NCI-H446 (cell line): ENCODE data around the gene TSPAN1.

Experiments
- DNase-seq, 2 experiments: peaks; one replicate each; lab custom pipeline; 2025; lab: John Stamatoyannopoulos, UW

The TSPAN1 gene

GRCh38 chr1:46160212-46160611, 14.7 kb upstream of the TSPAN1 start:
- no peak for DNase-seq

DNA sequence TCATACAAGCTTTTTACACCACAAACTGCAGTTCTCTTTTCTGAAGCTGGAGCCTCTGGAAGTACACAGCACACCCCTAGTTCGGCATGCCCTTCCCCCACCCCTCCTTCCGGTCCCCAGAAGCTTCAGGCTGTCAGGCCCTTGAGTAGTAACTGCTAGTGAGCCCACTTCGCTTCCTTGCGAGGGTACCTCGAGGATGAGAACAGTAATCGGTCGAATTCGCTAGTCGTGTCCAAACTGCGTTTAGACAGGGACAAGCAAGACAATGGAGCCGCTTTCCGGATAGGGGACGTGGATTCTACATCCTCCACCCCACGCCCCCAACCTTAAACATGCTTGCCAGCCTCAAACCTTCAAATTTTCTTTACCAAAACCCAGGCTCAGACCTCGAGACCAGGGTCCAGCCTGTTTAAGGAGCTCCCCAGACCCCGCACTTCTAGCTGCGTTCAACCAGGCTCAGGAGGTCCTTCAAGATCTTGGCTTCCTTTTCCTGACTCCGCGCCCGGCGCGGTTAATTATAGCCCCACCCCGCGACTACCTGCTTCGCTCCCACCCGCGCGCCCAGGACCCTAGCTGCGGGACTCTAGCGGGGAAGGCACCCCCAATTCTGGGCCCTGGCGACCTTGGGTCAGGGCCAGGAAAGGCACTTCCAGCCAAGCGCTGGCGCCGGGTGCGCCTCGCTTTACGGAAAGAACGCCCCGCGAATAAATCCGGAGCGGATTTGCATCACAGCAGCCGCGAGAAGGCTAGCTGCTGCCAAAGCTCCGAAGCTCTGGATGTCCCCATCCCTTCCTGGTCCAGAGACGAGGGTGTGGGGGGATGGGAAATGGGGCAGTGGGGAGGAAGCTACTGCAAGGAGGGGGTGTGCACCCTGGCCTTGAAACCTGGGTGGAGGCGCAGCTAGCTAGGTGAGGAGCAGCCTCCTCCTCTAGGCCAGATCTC, 8.1 kb upstream of the TSPAN1 start:
- no peak for DNase-seq

GRCh38 chr1:46168477-46168876, 6.4 kb upstream of the TSPAN1 start:
- DNase-seq, result no peak

DNA sequence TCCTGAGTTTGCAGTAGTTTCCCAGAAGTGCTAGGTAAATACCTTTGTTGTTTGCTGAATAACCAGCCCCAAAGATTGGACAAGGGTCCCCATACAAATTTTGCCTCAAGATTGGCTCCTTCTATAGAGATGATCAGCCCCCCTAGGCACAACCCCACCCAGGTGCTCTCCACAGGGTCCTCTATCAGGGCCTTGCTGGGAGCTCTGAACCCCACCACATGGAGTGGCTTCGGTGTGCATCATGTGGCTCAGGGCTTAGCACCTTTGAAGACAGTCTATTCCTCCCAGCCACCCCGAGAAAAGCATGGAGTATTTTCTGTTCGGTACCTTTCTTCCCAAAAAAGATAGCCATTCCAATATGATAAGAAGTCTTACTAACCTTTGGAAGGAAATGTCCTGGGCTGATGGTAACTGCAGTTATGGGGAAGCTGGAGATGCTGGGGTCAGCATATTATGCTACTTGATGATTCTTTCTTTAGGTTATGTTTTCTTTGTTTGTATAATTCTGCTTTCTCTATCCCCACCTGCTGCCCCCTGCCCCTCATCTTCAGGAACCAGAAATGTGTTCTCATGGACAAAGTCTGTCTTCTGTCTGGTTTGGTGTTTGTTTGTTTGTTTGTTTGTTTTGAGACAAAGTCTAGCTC, 5.0 kb upstream of the TSPAN1 start:
- DNase-seq, result no peak

- no peak for DNase-seq
These were observed 3.5 kb upstream of the TSPAN1 start for GRCh38 chr1:46171351-46171750.

GRCh38 chr1:46171871-46172270, 3.0 kb upstream of the TSPAN1 start:
- DNase-seq, result peak in 1 of 2 experiments; percentile 27

DNA sequence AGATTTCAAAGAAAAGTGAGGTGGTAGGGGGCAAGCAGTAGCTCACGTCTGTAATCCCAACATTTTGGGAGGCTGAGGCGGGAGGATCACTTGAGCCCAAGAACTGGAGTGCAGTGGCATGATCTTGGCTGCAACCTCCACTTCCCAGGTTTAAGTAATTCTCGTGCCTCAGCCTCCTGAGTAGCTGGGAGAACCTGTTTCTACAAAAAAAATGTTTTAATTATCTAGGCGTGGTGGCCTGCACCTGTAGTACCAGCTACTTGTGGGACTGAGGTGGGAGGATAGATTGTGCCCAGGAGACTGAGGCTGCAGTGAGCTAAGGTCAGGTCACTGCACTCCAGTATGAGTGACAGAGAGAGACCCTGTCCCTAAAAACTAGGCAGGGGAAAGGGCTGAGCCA, 2.6 kb upstream of the TSPAN1 start:
- DNase-seq, result no peak

DNA sequence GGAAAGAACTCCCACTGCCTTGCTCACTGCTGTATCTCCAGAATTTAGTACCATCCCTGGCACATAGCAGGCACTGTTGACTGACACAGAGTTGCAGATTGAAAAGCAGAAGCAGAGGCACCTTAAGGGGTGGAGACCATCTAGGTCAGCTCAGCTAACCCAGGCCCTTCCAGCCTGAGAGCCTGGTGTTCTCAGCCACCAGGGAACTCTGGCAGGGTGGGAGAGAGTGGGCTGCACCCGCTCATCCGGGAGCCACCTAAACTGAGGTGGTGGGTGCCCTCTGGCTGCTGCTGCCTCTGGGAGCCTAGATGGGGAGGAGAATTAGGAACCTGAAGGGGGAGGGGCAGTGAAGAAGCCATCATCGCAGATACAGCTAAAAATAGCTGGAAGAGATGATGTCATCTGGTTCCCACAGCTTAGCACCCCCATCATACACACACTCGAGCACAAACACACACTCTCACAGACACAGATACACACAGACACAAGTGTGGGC, 1.5 kb upstream of the TSPAN1 start:
- DNase-seq, result peak in 1 of 2 experiments; percentile 43

DNA sequence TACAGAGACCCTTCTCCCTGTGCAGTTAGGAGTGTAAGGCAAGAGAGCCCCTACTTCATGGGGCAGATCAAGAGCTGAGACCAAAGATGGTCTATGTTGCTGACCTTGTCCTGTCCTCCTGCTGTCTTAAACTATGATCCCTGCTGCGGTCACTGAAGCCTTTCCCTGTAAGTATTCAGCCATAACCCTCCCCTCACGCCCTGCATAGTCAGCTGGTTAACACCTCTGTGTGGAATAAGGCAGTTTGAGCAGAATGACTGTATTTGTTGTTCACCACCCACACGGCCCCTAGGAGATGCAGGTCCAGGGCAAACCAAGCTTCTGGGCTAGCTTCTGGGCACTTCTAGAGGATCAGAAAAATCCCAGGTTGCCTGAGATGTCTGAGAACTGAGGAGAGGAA, 356 bp downstream of the TSPAN1 start:
- no peak for DNase-seq

DNA sequence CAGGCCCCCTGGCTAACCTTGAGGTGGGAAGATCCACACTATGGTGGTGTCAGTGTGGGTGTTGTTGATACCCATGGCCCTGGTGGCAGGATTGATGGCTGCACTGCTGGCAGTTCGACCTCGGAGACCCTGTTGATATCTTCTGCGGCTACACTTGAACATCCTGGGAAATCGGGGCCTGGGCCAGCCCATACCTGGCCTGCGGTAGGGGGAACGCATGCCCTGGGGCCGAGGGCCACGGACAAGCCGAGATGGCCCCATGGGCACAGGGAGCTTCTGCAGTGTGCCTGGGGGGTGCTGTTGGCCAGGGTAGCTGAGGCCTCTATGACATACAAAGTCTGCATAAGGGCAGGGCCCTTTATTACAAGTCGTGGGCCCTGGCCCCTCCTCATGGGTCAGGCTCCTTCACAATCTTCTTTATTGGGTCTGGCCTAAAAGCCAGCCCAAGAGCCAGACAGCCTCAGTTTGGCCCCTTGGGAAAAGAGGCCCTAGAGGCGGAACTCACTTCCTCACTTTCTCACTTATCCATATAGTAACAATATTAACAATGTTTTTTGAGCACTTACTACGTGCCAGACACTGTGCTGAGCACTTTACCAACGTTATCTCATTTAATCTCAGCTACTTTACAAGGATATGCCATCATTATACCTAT, 1.5 kb downstream of the TSPAN1 start, which contains the start of gene P3R3URF:
Gene P3R3URF (minus strand): TSS at position 278 of the 655 bp plus-strand sequence. CDS start 17 bp downstream, at position 261.
- no peak for DNase-seq

GRCh38 chr1:46179138-46180081, 4.5 kb downstream of the TSPAN1 start:
- DNase-seq, result peak; percentile 83 to 94

DNA sequence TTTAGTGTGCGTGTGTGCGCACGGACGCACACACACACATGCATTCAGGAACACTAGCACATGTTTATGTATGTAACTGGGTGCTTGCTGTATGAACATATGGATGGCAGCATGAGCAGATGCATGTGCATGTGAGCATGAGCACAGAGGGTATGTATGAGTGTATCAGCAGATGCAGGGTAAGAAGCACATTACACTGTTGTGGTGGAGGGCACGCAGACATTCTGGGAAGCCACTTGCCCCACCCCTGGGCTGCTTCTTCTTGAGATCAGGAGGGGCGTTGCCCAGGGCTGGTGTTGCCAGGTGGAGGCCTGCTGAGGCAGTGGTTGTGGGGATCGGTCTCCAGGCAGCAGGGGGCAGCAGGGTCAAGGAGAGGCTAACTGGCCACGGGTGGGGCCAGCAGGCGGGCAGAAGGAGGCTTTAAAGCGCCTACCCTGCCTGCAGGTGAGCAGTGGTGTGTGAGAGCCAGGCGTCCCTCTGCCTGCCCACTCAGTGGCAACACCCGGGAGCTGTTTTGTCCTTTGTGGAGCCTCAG, 5.3 kb downstream of the TSPAN1 start:
- DNase-seq, result peak in 1 of 2 experiments; percentile 54

GRCh38 chr1:46181343-46182260, 6.7 kb downstream of the TSPAN1 start:
- DNase-seq, result peak in 1 of 2 experiments; percentile 34

DNA sequence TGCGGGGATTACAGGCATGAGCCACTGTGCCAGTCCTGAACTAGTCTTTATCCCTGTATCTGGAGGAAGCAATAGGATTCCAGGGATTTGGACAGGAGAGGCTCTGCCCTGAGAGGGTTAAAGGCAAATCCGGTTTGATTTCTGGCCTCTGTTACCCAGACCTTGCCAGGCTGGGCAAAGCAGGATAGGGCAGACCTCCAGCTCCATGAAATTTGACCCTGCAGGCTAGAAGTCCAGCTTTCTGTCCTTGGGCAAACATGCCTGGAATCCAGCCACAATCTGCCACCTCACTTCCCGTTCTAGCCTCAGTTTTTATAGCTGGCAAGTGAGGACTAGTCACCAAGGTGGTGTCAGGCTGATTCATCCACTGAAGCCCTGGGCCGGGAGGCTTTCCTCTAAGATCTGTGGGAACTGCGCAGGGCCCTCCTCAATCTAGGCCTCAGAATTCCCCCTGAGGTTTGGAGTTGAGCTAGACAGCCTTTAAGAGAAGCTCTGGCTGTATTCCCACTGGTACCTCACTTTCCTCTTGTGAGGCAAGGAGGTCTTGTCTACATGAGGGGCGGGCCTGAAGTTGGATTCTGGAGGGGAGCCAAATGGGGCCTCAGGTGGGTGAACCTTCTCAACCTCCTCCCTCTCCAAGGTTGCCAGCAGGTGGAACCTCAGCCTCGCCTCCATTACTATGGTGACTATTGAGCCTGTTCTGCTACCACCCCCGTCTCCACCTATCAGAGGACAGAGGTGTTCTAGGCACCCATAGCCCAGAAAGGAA, 8.4 kb downstream of the TSPAN1 start:
- DNase-seq, result peak; percentile 53 to 91

DNA sequence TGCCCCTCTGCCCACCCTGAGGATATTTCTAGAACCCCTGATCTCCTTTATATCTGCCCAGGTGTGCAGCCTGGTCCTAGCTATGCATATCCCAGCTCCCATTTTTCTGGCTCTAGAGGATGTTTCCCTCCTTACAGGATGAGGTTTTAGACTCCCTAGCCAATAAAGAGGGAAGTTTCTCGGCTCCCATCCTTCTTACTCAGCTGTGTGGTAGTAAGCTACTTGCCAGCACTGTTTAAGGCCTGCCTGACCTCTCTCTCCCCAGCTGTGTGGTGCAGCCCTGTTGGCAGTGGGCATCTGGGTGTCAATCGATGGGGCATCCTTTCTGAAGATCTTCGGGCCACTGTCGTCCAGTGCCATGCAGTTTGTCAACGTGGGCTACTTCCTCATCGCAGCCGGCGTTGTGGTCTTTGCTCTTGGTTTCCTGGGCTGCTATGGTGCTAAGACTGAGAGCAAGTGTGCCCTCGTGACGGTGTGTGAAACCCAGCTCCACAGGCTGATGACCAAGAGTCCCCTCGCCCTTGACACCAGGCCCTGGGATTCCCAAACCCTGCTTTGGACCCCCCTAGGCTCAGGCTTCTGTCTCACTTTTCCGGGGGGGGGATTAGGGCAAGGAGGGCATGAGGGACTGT, 9.2 kb downstream of the TSPAN1 start:
- no peak for DNase-seq

DNA sequence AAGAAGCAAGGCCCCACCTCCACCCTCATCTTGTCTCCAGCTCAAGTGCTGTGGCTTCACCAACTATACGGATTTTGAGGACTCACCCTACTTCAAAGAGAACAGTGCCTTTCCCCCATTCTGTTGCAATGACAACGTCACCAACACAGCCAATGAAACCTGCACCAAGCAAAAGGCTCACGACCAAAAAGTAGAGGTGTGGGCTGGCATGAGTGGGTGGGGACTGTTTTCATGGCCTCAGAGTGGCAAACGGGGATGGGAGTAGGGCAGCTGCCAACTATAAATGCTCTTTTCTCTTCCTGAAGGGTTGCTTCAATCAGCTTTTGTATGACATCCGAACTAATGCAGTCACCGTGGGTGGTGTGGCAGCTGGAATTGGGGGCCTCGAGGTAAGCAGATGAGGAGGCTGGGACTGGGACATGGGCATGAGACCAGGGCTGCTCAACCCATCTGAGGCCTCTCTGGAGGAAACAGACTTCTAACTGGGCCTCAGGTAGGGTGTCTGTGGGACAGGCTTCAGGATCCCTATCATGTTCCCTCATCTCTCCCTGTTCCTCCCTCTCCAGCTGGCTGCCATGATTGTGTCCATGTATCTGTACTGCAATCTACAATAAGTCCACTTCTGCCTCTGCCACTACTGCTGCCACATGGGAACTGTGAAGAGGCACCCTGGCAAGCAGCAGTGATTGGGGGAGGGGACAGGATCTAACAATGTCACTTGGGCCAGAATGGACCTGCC, 10.2 kb downstream of the TSPAN1 start:
- no peak for DNase-seq

DNA sequence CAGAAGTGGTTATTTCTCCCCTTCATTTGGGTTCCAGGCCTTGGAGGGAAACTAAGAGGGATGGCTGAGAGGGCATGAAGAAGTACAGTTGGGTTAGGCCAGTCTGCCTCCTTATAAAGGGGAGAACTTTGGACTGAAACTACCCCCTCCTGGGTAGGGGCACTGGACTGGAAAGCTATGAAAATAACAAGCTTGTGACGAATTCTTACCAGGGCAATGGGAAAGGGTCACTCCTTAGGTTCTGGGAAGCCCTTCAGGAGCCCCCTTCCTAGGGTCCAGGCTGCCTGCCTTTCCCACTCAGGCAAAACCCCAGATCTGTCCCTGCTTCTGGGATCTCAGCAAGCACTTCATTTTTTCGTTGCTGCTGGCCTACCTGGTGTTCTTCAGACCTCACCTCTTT, 11.2 kb downstream of the TSPAN1 start:
- no peak for DNase-seq
